Neural progenitor cell (in vitro differentiated cells): ENCODE measurements around the gene MGAT4A. TPM values are rescaled to one million over a fixed set of nuclear protein-coding genes. Genes with fewer than 3 reads are reported as not detected.

Experiments
- DNase-seq: peaks from one replicate; pipeline ENCODE4 v3.0.0-alpha.2; 2016; ENCODE audit warnings: low spot score
- H2AFZ ChIP-seq: fragments of 200-600 bp; sonication (generic); replicated peaks from 2 replicates; pipeline ENCODE4 v1.6.1; 2016; ENCODE audit warnings: antibody characterized with exemption
- H3F3A ChIP-seq: fragments of 200-600 bp; sonication (generic); 2 replicates; pipeline ENCODE4 v1.6.1; 2016; ENCODE audit warnings: antibody characterized with exemption, low read depth
- H3K27ac ChIP-seq: fragments of 200-600 bp; sonication (generic); 2 replicates; pipeline ENCODE4 v1.5.1; 2016; ENCODE audit warnings: mild to moderate bottlenecking
- H3K27me3 ChIP-seq: fragments of 200-600 bp; sonication (generic); 2 replicates; pipeline ENCODE4 v1.6.1; 2016; ENCODE audit warnings: mild to moderate bottlenecking, moderate library complexity
- H3K36me3 ChIP-seq: fragments of 200-600 bp; sonication (generic); 2 replicates; pipeline ENCODE4 v1.5.1; 2016
- H3K4me1 ChIP-seq: fragments of 200-600 bp; sonication (generic); 2 replicates; pipeline ENCODE4 v1.6.1; 2016; ENCODE audit warnings: mixed run types
- H3K4me2 ChIP-seq: fragments of 200-600 bp; sonication (generic); 2 replicates; pipeline ENCODE4 v1.6.1; 2016
- H3K4me3 ChIP-seq: fragments of 200-600 bp; sonication (generic); 2 replicates; pipeline ENCODE4 v1.5.1; 2016
- H3K79me2 ChIP-seq: fragments of 200-600 bp; sonication (generic); 2 replicates; pipeline ENCODE4 v1.6.1; 2016; ENCODE audit warnings: low read depth
- H3K9ac ChIP-seq: fragments of 200-600 bp; sonication (generic); 2 replicates; pipeline ENCODE4 v1.6.1; 2016
- H3K9me3 ChIP-seq: fragments of 200-600 bp; sonication (generic); 2 replicates; pipeline ENCODE4 v1.5.1; 2016; ENCODE audit warnings: low read depth
- H4K20me1 ChIP-seq: fragments of 200-600 bp; sonication (generic); 2 replicates; pipeline ENCODE4 v1.6.1; 2016; ENCODE audit warnings: low read depth
- H3K27ac Mint-ChIP-seq: 3 replicates; pipeline ENCODE4 v1.8.0; 2021; ENCODE audit warnings: mixed read lengths
- H3K27me3 Mint-ChIP-seq: 2 replicates; pipeline ENCODE4 v1.8.0; 2022; ENCODE audit warnings: low read depth, mild to moderate bottlenecking, inconsistent platforms, moderate library complexity, mixed read lengths; ENCODE audit not compliant: insufficient read depth
- H3K36me3 Mint-ChIP-seq: 3 replicates; pipeline ENCODE4 v1.8.0; 2021; ENCODE audit warnings: mixed read lengths
- H3K4me1 Mint-ChIP-seq: 3 replicates; pipeline ENCODE4 v1.8.0; 2021; ENCODE audit warnings: mixed read lengths
- H3K4me3 Mint-ChIP-seq: 3 replicates; pipeline ENCODE4 v1.8.0; 2021; ENCODE audit warnings: mild to moderate bottlenecking, moderate library complexity, mixed read lengths
- H3K9me3 Mint-ChIP-seq: 3 replicates; pipeline ENCODE4 v1.8.0; 2020; ENCODE audit warnings: mixed read lengths
- EZH2 ChIP-seq: fragments of 200-600 bp; sonication (generic); IDR thresholded peaks from 2 replicates; pipeline ENCODE4 v1.6.1; 2017; ENCODE audit warnings: antibody characterized with exemption, mild to moderate bottlenecking, moderate library complexity
- EZH2phosphoT487 ChIP-seq: fragments of 200-600 bp; sonication (generic); IDR thresholded peaks from 2 replicates; pipeline ENCODE4 v1.6.1; 2017; ENCODE audit warnings: antibody characterized with exemption
- total RNA-seq: library from RNA; depleted of rRNA; stranded (reverse); fragments of >200 nt; gene quantifications from 2 replicates; pipeline ENCODE4 v1.2.3, GENCODE V29; 2015; ENCODE audit warnings: low replicate concordance
- TF ChIP-seq, protein P1 (sequence below): fragments of 200-600 bp; sonication (generic); IDR thresholded peaks from 2 replicates; pipeline ENCODE4 v1.5.1; 2017; ENCODE audit warnings: antibody characterized with exemption, mild to moderate bottlenecking

Gene MGAT4A
- total RNA-seq, 1 donor from 2014 or later = 8.0 TPM

- no peaks in the 10 kb centered on the region for H3K4me1 ChIP-seq
- no peak overlapping the region for H3K4me2 ChIP-seq
- no peaks in the 10 kb centered on the region for H3K9me3 ChIP-seq
- H3K27ac ChIP-seq = no peak overlapping the region
- no peak overlapping the region for H2AFZ ChIP-seq
- no peaks in the 10 kb centered on the region for H4K20me1 ChIP-seq
- H3F3A ChIP-seq = no peaks in the 10 kb centered on the region
- no peak for DNase-seq
- TF ChIP-seq, protein P1, sequence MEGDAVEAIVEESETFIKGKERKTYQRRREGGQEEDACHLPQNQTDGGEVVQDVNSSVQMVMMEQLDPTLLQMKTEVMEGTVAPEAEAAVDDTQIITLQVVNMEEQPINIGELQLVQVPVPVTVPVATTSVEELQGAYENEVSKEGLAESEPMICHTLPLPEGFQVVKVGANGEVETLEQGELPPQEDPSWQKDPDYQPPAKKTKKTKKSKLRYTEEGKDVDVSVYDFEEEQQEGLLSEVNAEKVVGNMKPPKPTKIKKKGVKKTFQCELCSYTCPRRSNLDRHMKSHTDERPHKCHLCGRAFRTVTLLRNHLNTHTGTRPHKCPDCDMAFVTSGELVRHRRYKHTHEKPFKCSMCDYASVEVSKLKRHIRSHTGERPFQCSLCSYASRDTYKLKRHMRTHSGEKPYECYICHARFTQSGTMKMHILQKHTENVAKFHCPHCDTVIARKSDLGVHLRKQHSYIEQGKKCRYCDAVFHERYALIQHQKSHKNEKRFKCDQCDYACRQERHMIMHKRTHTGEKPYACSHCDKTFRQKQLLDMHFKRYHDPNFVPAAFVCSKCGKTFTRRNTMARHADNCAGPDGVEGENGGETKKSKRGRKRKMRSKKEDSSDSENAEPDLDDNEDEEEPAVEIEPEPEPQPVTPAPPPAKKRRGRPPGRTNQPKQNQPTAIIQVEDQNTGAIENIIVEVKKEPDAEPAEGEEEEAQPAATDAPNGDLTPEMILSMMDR = no peak
- no peak for TF ChIP-seq EZH2phosphoT487
- no peak for TF ChIP-seq EZH2
- H3K9ac ChIP-seq = no peak overlapping the region
- peaks cover 12% of the 10 kb centered on the region for H3K36me3 Mint-ChIP-seq
- H3K4me3 ChIP-seq = no peak overlapping the region
- no peak overlapping the region for H3K4me3 Mint-ChIP-seq
- no peaks in the 10 kb centered on the region for H3K27me3 Mint-ChIP-seq
- H3K9me3 Mint-ChIP-seq = no peaks in the 10 kb centered on the region
- H3K36me3 ChIP-seq = no peaks in the 10 kb centered on the region
- H3K27ac Mint-ChIP-seq = no peak overlapping the region
- no peaks in the 10 kb centered on the region for H3K4me1 Mint-ChIP-seq
- no peaks in the 10 kb centered on the region for H3K79me2 ChIP-seq
- H3K27me3 ChIP-seq = no peaks in the 10 kb centered on the region
Measured at GRCh38 chr2:98580656-98581284, 150.2 kb downstream of the MGAT4A start.

DNA sequence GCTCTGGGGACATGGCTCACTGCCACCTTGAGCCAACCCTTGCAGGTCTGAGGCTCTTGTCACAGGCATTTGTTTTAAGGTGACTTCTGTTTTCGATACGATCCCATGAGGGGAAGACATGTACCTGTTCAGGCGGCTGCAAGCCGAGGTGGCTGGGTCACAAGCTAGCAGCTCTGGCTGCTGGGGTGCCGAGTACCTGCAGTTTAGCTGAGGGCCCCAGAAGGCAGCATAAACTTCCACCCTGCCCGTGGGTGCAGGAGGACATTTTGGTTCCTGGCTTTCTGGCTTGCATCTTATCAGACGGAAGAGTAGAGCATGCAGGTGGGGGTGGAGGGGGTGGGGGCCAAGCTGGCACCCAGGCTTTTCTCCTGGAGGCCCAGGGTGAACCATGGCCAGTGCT is 151.0 kb downstream of the MGAT4A start:
- H3K9me3 ChIP-seq = no peaks in the 10 kb centered on the region
- Mint-ChIP-seq H3K4me1 (no peaks in the 10 kb centered on the region), H3K9me3 (no peaks in the 10 kb centered on the region), H3K36me3 (peaks cover 12% of the 10 kb centered on the region), H3K27me3 (no peaks in the 10 kb centered on the region), H3K27ac (no peak overlapping the region), H3K4me3 (no peak overlapping the region)
- no peaks in the 10 kb centered on the region for H3K4me1 ChIP-seq
- no peak for DNase-seq
- no peak overlapping the region for H3K9ac ChIP-seq
- H3K4me3 ChIP-seq = no peak overlapping the region
- no peaks in the 10 kb centered on the region for H3F3A ChIP-seq
- H3K4me2 ChIP-seq = no peak overlapping the region
- H2AFZ ChIP-seq = no peak overlapping the region
- no peaks in the 10 kb centered on the region for H4K20me1 ChIP-seq
- no peak overlapping the region for H3K27ac ChIP-seq
- no peaks in the 10 kb centered on the region for H3K27me3 ChIP-seq
- H3K36me3 ChIP-seq = no peaks in the 10 kb centered on the region
- H3K79me2 ChIP-seq = no peaks in the 10 kb centered on the region
- no peak for TF ChIP-seq EZH2
- TF ChIP-seq, protein P1 = no peak
- TF ChIP-seq EZH2phosphoT487 = no peak

DNA sequence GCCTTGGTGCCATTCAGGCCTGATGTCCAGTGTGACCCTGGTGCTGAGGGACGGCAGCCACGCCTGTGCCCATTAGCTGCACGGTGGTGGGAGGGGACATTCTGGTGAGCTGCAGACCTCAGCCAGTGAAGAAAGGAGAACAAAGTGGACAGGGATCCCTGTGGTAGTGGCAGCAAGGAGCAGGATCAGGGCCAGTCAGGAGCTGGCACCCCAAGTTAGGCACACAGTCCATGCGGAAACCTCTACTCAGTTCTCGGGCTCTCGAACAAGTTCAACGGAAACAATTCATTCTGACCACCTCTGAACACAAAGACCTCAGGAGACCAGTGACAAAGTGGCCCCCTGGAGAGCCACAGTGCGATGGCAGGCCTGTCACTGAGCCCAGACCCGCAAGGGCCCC is 152.7 kb downstream of the MGAT4A start:
- Histone ChIP-seq H3K4me3 (no peak overlapping the region), H3K36me3 (no peaks in the 10 kb centered on the region), H3K4me1 (no peaks in the 10 kb centered on the region), H3K9me3 (no peaks in the 10 kb centered on the region), H4K20me1 (no peaks in the 10 kb centered on the region), H3F3A (no peaks in the 10 kb centered on the region), H2AFZ (no peak overlapping the region), H3K27me3 (no peaks in the 10 kb centered on the region), H3K79me2 (no peaks in the 10 kb centered on the region), H3K4me2 (no peak overlapping the region), H3K9ac (no peak overlapping the region), H3K27ac (no peak overlapping the region)
- Mint-ChIP-seq H3K27me3 (no peaks in the 10 kb centered on the region), H3K27ac (no peak overlapping the region), H3K4me3 (no peak overlapping the region), H3K4me1 (no peaks in the 10 kb centered on the region), H3K9me3 (no peaks in the 10 kb centered on the region), H3K36me3 (peaks cover 16% of the 10 kb centered on the region)
- TF ChIP-seq EZH2phosphoT487 (no peak), EZH2 (no peak)
- TF ChIP-seq, protein P1 = no peak
- no peak for DNase-seq
